ENCODE measurements around the gene SARS1. TPM values are rescaled to one million over a fixed set of nuclear protein-coding genes. Genes with fewer than 3 reads are reported as not detected.
"Not testable (repeated sequence)": the region's sequence is repeated elsewhere in the genome, so short reads cannot be mapped to it uniquely, and the experiment has no call there.

SARS1 gene
- total and polyA plus RNA-seq, 2 of the 13 experiments (the other 11 are each of a cell fraction or from before 2014, with no cell fraction given): 103 to 134 TPM

GRCh38 chr1:109218516-109218915 lies 4.8 kb downstream of the SARS1 start:
- Histone ChIP-seq H3K4me1 (ENCODE audit: insufficient read depth, low read length) (peaks cover 29% of the 10 kb centered on the region), H4K20me1 (ENCODE audit: insufficient read depth, low read length) (peaks cover 15% of the 10 kb centered on the region; the same call in 1 of the 2 replicates), H3K27ac (ENCODE audit: extremely low read length, insufficient read depth, low read length) (no peak overlapping the region), H3K4me2 (ENCODE audit: low read depth, low read length) (no peak overlapping the region), H3K9me3 (ENCODE audit: low read length) (no peaks in the 10 kb centered on the region), H3K9ac (ENCODE audit: insufficient read depth, low read depth, low read length) (no peak overlapping the region), H3K36me3 (replicated peaks in 1 of 2; ENCODE audit: control insufficient read depth in 1 of 2, insufficient read depth in 2 of 2, low read length in 2 of 2) (peaks cover 0 to 20% of the 10 kb centered on the region in 2 experiments; a peak in 3 of 5 replicates), H2AFZ (ENCODE audit: low read length) (no peak overlapping the region), H3K79me2 (ENCODE audit: insufficient read depth, low read length) (peaks cover 81% of the 10 kb centered on the region), H3K27me3 (ENCODE audit: control insufficient read depth in 1 of 2, insufficient read depth in 2 of 2, low read length in 2 of 2) (no peaks in the 10 kb centered on the region; a peak in 1 of 5 replicates), H3K4me3 (replicated peaks in 1 of 3; ENCODE audit: insufficient read depth in 1 of 3, low read depth in 2 of 3, low read length in 3 of 3) (no peak overlapping the region)
- TF ChIP-seq KLF12 (CRISPR knock-in tag; IDR thresholded peaks at IDR 0.05; ENCODE audit: borderline replicate concordance) (no peak), SIX1 (CRISPR knock-in tag; IDR thresholded peaks at IDR 0.05; ENCODE audit: borderline replicate concordance) (no peak), ELF4 (CRISPR knock-in tag; IDR thresholded peaks at IDR 0.05; ENCODE audit: borderline replicate concordance) (no peak), ZNF263 (CRISPR knock-in tag; IDR thresholded peaks at IDR 0.05) (no peak), ARHGAP35 (CRISPR knock-in tag; IDR thresholded peaks at IDR 0.05; ENCODE audit: borderline replicate concordance) (no peak)
- FAIRE-seq (no peak), ATAC-seq (no peak), DNase-seq (ENCODE audit: low spot score) (no peak)
- ChIA-PET POLR2A (interaction anchor here (0.7 to 1.2 kb wide), 2 partner anchors 13 to 21 kb away, joined by 3 to 5 read pairs; no protein-coding TSS in a partner anchor), CTCF (ENCODE audit: low intra/inter-chr PET ratio, low total read pairs) (no interaction called here)
- intact Hi-C loops (cut with micrococcal nuclease; ENCODE audit: unreplicated experiment): no loop called here
- in situ Hi-C loops (cut with HindIII; ENCODE audit: extremely low pct_ligation_motif_present, low pct_unique_long_range_greater_than_20kb): no loop called here
- 72% methylated on average over 3 of the region's 3 CpGs for WGBS (ENCODE audit: low lambda C conversion rate)
- BruUV-seq (replicated peaks): no TSS peak

- in situ Hi-C loops (cut with HindIII; ENCODE audit: extremely low pct_ligation_motif_present, low pct_unique_long_range_greater_than_20kb); FAIRE-seq; DNase-seq (ENCODE audit: low spot score); H3K4me3 ChIP-seq (replicated peaks in 1 of 3; ENCODE audit: insufficient read depth in 1 of 3, low read depth in 2 of 3, low read length in 3 of 3); BruUV-seq (replicated peaks); intact Hi-C loops (cut with micrococcal nuclease; ENCODE audit: unreplicated experiment); H3K9me3 ChIP-seq (ENCODE audit: low read length); H2AFZ ChIP-seq (ENCODE audit: low read length); ATAC-seq; H3K27me3 ChIP-seq (ENCODE audit: control insufficient read depth in 1 of 2, insufficient read depth in 2 of 2, low read length in 2 of 2); H3K4me2 ChIP-seq (ENCODE audit: low read depth, low read length); CTCF ChIA-PET (ENCODE audit: low intra/inter-chr PET ratio, low total read pairs); H3K9ac ChIP-seq (ENCODE audit: insufficient read depth, low read depth, low read length); H3K27ac ChIP-seq (ENCODE audit: extremely low read length, insufficient read depth, low read length); POLR2A ChIA-PET: not testable (repeated sequence)
- Histone ChIP-seq H3K79me2 (ENCODE audit: insufficient read depth, low read length) (peaks cover 66% of the 10 kb centered on the region), H3K36me3 (replicated peaks in 1 of 2; ENCODE audit: control insufficient read depth in 1 of 2, insufficient read depth in 2 of 2, low read length in 2 of 2) (peaks cover 0 to 31% of the 10 kb centered on the region in 2 experiments; a peak in 3 of 5 replicates), H4K20me1 (ENCODE audit: insufficient read depth, low read length) (peaks cover 15% of the 10 kb centered on the region; the same call in 1 of the 2 replicates), H3K4me1 (ENCODE audit: insufficient read depth, low read length) (peaks cover 15% of the 10 kb centered on the region)
- WGBS (ENCODE audit: low lambda C conversion rate): 98% methylated on average over 9 of the region's 9 CpGs
Measured at GRCh38 chr1:109221201-109221600, 7.5 kb downstream of the SARS1 start.

Measured in HepG2 (cell line).